ENCODE data around the gene PTPN12. TPM values are rescaled to one million over a fixed set of nuclear protein-coding genes. Genes with fewer than 3 reads are reported as not detected.
A peak's percentile ranks its signal among the peaks of the same experiment; 100 is the strongest.
"Not testable (repeated sequence)": the region's sequence is repeated elsewhere in the genome, so short reads cannot be mapped to it uniquely, and the experiment has no call there.

PTPN12 gene
- total RNA-seq, 1 donor from 2014 or later = 45.6 TPM

DNA sequence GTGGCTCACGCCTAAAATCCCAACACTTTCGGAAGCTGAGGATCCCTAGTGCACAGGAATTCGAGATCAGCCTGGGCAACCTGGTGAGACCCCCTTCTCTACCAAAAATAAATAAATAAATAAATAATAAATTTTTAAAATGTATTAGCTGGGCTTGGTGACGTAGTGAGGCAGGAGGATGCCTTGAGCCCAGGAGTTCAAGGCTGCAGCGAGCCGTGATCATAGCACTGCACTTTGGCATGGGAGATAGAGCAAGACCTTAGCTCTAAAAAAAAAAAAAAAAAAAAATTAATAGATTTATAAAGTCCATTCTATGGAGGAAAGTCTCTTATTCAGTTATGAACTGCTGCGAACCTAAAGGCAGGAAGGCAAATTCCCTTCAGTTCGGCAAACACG lies 1.1 kb upstream of the PTPN12 start:
- no peak for ATAC-seq

DNA sequence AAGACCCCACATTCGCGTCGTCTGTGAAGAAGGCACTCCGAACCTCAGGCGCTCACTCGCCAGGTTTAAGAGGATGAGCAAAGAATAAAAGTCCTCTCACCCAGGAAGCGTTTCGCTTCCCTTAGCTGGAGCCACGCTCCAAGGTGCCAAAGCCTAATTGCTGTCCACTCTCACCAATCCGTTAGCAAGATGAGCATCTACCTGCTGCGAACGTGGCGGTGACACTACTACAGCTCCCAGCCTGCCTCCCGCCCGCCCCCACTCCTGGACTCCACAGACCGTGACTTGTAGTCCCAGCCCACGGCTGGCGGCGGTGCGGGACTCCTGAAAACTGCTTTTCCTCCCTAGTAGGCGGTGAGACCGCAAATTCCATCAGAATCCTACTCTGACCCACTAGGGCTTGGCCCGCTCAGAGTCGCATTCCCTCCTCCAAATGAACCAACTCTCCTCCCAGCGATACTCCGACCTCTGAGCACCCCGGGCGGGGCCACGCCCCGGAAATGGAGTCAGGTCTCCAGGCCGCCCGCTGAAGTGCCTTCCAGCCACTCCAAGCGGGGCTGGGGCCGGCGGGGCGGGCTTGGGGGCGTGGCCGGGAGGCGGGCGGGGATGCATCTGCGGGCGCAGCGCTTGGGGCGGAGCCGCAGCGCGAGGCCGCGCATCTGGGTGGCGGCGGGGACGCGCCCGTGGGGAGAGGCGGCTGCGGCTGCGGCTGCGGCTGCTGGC lies 521 bp upstream of the PTPN12 start:
- intact Hi-C loops (cut with DNase I) = loop anchor here (2.0 to 5.0 kb wide), 4 partner anchors 36 to 262 kb away; partner anchors contain the start of genes GSAP, PHTF2 and TMEM60
- peak; percentile 99 for DNase-seq (ENCODE audit: missing footprints)
- peak; percentile 95 for ATAC-seq

More for the DNA sequence above, 1.1 kb upstream of the PTPN12 start:
- no peak for DNase-seq (ENCODE audit: missing footprints)
- intact Hi-C loops (cut with DNase I) = loop anchor here (2.0 to 5.0 kb wide), 4 partner anchors 36 to 263 kb away; partner anchors contain the start of genes GSAP, PHTF2 and TMEM60

DNA sequence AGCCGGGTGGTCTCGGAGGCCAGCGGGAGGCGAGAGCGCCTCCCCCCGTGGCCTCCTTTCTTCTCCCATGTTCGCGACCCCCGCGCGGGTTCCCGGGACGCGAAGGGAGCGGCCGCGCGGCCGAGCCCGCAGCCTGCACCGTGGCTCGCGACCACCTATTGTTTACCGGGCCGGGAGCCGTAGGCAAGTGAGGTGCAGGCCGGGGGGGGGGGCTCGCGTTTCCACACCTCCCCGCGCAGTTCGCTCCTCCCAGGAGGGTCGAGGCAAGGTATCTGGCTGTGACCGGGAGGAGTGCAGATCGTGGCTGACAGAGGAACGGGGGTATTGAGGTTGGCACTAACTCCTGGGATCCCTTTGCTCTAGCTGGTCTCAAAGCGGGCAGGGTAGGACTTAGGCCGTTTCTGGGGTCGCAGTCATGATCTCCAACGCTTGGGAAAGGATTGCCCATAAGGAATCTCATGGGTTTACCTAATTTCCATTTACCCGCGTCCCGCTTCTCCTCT lies 734 bp downstream of the PTPN12 start:
- intact Hi-C loops (cut with DNase I) = loop anchor here (2.0 to 5.0 kb wide), 4 partner anchors 34 to 261 kb away; partner anchors contain the start of genes GSAP, PHTF2 and TMEM60
- DNase-seq (ENCODE audit: missing footprints) (no peak), ATAC-seq (peak; percentile 2)

DNA sequence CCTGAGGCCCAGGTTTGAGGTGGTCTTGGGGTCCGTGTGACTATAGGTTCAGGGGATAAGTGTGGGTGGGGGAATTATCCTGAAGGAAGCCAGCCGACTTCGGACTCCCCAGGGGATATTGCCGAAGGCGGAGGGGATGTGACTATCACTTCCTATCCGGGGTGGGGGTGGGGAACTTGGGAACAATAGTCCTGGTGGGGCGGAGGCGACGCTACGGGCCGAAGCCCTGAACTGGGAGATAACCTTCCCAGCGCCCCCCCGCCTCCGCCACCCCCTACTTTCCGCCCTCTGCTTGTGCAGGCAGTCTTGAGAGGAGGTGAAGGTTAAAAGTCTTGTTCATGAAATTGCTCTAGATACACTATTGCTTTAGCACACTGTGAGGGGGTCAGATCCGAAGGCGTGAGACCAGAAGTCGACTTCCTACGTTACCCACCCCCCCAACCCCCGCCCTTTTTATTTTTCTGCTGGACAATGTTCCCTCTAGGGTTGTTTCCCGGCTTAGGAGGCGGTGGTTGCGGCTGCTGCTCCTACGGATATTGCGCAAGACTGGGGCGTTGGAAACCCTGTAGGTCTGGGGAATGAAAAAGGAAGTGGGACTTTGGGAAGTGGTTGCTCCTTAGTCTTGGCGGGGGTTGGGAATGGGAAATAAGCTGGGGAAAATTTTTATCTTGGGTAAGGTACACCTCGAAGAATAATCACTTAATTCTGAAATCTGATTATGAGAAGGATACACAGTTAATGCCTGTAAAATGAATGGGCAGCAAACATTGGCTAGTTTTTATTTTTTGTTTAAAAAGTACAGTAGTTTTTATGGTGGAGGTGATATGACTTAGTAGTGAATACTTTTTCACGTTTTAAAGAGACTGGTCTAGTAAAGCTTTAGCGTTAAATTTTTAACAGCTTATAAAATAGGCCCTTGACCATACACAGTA lies 1.5 kb downstream of the PTPN12 start:
- intact Hi-C loops (cut with DNase I) = loop anchor here (5.0 kb wide), 3 partner anchors 34 to 121 kb away; partner anchors contain the start of gene GSAP
- ATAC-seq (peak; percentile 60), DNase-seq (ENCODE audit: missing footprints) (peak; percentile 92)

DNA sequence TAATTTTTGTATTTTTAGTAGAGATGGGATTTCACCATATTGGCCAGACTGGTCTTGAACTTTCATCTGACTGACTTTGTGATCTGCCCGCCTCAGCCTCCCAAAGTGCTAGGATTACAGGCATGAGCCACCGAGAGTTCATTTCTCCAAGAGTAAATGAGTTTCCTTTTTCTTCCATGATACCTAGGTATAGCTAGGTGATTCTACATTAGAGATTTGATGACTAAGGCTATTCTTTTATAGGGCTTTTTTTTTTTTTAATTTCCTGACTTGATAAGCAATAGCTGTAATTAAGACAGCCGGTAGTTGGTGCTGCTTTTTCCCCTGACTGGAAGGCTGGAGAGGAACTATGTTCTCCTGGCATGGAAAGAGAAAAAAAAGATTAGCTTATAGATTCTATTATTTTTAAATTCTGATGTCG lies 3.3 kb downstream of the PTPN12 start:
- intact Hi-C loops (cut with DNase I) = no loop called here
- ATAC-seq = no peak
- no peak for DNase-seq (ENCODE audit: missing footprints)

DNA sequence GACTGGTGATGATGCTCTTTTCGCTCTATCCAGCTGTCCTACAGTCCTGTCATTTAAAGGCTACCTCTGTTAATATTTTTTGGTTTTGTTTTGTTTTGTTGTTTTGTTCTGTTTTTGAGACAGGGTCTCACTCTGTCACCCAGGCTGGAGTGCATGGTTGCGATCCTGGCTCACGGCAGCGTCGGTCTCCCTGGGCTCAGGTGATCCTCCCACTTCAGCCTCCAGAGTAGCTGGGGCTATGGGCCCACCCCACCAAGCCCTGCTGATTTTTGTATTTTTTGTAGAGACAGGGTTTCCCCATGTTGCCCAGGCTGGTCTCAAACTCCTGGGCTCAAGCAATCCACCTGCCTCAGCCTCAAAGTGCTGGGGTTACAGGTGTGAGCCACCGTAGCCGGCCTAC lies 3.9 kb downstream of the PTPN12 start:
- intact Hi-C loops (cut with DNase I); DNase-seq (ENCODE audit: missing footprints); ATAC-seq: not testable (repeated sequence)

DNA sequence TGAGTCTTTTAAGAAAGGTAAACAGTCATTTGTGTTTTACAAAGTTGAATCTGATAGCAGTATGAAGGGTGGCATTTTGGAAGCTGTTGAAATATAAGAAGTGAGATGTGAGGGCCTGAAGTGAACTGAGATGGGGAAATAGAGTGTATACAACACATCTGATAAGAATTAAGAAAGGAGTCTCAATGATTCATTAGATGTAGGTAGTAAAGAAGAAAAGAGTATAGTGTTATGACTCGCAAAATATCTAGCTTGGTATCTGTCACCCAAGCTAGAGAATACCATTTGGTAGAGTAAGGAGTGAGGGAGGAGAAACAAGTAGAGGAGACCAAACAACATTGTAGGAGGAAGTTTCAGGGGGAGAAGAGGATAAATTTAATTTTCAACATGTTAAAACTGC lies 5.3 kb downstream of the PTPN12 start:
- DNase-seq (ENCODE audit: missing footprints) = no peak
- intact Hi-C loops (cut with DNase I) = no loop called here
- no peak for ATAC-seq

- ATAC-seq = no peak
- intact Hi-C loops (cut with DNase I) = no loop called here
- no peak for DNase-seq (ENCODE audit: missing footprints)
Measured at GRCh38 chr7:77542895-77543294, 5.8 kb downstream of the PTPN12 start.

- intact Hi-C loops (cut with DNase I) = no loop called here
- ATAC-seq (no peak), DNase-seq (ENCODE audit: missing footprints) (no peak)
Measured at GRCh38 chr7:77543910-77544309, 6.8 kb downstream of the PTPN12 start.

DNA sequence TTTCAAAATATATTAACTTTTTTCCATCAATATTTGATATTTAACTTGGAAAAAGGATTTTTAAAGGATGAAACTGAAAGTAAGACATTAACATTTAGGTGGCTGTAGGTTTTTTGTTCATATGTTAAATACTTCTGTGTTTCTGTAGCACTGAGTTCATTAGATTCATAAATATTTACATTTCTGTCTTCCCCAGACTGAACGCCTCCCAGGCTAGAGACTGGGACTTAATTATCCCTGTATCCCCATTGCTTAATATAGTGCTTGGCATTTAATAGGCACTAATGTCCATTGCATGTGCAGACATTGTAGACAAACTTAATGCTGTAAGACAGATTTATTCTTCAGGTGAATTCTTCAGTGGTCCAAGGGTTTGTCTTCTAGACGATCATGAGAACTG lies 7.4 kb downstream of the PTPN12 start:
- intact Hi-C loops (cut with DNase I) = no loop called here
- ATAC-seq = no peak
- DNase-seq (ENCODE audit: missing footprints) = no peak

GRCh38 chr7:77548206-77548605 lies 11.1 kb downstream of the PTPN12 start:
- intact Hi-C loops (cut with DNase I) = no loop called here
- ATAC-seq = no peak
- DNase-seq (ENCODE audit: missing footprints) = no peak

- DNase-seq (ENCODE audit: missing footprints) = no peak
- ATAC-seq = peak; percentile 42
- intact Hi-C loops (cut with DNase I) = no loop called here
Measured at GRCh38 chr7:77549106-77549870, 12.2 kb downstream of the PTPN12 start.

GRCh38 chr7:77550586-77550985 lies 13.5 kb downstream of the PTPN12 start:
- DNase-seq (ENCODE audit: missing footprints) (no peak), ATAC-seq (no peak)
- intact Hi-C loops (cut with DNase I) = loop anchor here (5.0 kb wide), 1 partner anchor 203 kb away; no protein-coding TSS in a partner anchor

DNA sequence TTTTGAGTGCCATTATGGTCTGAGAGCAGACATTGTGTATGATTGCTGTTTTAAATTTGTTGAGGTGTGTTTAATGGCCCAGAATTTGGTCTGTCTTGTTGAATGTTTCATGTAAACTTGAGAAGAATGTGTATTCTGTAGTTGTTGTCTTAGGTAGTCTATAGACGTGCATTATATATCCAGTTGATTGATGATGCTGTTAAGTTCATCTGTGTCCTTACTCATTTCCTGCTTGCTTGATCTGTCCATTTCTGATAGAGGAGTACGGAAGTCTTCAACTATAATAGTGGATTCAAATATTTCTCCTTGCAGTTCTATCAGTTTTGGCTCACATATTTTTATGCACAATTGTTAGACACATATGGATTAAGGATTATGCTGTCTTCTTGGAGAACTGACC lies 16.0 kb downstream of the PTPN12 start:
- intact Hi-C loops (cut with DNase I) = loop anchor here (5.0 kb wide), 1 partner anchor 206 kb away; no protein-coding TSS in a partner anchor
- no peak for ATAC-seq
- DNase-seq (ENCODE audit: missing footprints) = no peak

DNA sequence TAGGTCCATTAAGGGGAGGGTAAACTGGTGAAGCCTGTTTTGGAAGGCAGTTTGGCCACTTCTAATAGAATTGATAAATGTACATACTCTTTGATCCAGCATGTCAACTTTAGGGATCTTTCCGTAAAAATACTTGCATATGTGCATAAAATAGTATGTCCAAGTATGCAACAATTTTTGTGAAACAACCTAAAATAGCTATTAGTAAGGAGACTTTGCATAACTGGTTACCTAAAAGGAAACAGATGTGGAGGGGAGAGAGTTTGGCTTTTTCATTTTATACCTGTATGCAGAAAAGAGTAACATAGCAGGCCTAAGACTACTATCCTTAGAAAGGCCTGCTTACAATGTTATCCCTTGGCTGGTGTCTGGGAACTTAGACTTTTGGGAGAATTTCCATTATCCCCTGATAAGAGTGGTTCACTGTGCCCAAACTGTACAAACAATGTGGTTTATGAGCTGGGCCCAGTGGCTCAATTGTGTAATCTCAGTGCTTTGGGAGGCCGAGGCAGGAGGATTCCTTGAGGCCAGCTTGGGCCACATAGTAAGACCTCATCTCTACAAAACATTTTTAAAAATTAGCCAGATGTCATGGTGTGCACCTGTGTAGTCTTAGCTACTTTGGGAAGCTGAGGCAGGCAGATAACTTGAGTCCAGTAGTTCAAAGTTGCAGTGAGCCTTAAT lies 21.3 kb downstream of the PTPN12 start:
- ATAC-seq (no peak), DNase-seq (ENCODE audit: missing footprints) (no peak)
- intact Hi-C loops (cut with DNase I) = no loop called here

GRCh38 chr7:77561352-77561751 lies 24.3 kb downstream of the PTPN12 start:
- intact Hi-C loops (cut with DNase I) = no loop called here
- no peak for ATAC-seq

DNA sequence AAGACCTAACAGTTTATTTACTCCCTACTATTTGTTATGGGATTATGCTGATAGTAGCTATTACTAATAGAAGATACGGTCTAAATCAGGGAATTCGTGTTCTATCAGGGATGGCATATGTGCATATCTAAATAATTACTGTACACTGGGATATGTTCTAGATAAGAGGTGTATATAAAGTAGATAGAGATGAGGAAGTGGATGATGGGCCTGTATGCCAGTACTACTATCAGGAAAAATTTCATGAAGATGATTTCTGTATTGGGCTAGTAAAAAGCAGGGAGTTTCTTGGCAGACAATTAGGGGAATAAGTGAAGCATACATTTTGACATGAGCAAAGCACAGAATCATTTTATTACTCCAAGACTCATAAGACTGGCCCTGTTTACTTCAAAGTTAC lies 26.2 kb downstream of the PTPN12 start:
- ATAC-seq (no peak), DNase-seq (ENCODE audit: missing footprints) (no peak)
- intact Hi-C loops (cut with DNase I) = no loop called here

More at GRCh38 chr7:77561352-77561751, 24.3 kb downstream of the PTPN12 start:
- no peak for DNase-seq (ENCODE audit: missing footprints)

DNA sequence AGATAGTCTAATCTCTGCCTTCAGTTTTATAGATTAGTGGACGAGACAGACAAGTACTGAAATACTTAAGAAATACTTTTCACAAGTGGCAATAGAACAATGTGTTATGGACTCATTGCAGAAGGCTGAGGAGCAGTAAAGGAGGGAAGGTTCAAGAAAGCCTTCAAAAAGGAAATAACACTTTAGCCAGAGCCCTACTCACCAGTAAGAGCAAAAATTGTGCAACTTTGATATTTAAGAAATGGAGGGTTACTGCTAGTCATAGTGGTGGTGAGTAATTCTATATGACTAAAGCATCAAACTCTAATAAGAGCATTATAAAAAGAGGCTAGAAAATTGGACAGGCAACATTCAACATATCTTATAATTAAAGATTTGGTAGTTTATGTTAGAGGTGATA lies 28.8 kb downstream of the PTPN12 start:
- DNase-seq (ENCODE audit: missing footprints) (no peak), ATAC-seq (no peak)
- intact Hi-C loops (cut with DNase I) = no loop called here
